Measurements from ENCODE around the gene SPPL2C.

The SPPL2C gene, protein sequence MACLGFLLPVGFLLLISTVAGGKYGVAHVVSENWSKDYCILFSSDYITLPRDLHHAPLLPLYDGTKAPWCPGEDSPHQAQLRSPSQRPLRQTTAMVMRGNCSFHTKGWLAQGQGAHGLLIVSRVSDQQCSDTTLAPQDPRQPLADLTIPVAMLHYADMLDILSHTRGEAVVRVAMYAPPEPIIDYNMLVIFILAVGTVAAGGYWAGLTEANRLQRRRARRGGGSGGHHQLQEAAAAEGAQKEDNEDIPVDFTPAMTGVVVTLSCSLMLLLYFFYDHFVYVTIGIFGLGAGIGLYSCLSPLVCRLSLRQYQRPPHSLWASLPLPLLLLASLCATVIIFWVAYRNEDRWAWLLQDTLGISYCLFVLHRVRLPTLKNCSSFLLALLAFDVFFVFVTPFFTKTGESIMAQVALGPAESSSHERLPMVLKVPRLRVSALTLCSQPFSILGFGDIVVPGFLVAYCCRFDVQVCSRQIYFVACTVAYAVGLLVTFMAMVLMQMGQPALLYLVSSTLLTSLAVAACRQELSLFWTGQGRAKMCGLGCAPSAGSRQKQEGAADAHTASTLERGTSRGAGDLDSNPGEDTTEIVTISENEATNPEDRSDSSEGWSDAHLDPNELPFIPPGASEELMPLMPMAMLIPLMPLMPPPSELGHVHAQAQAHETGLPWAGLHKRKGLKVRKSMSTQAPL

GRCh38 chr17:45844695-45845375, at the start of gene SPPL2C:
Gene SPPL2C, plus strand, starts transcription at chr17:45844881. Its CDS starts 26 bp downstream, at chr17:45844907.
- Histone ChIP-seq H3K9ac (ENCODE audit: low read depth, low read length) (no peak within 1 kb of the TSS), H3K36me3 (ENCODE audit: insufficient read depth, low read length) (no peaks in the 10 kb centered on the region), H3K9me3 (ENCODE audit: control insufficient read depth, insufficient read depth, low read length) (no peaks in the 10 kb centered on the region), H3K4me1 (ENCODE audit: insufficient read depth, low read length) (no peaks in the 10 kb centered on the region)

- H3K36me3 ChIP-seq (ENCODE audit: insufficient read depth, low read length) = no peaks in the 10 kb centered on the region
- no peaks in the 10 kb centered on the region for H3K9me3 ChIP-seq (ENCODE audit: control insufficient read depth, insufficient read depth, low read length)
- no peaks in the 10 kb centered on the region for H3K4me1 ChIP-seq (ENCODE audit: insufficient read depth, low read length)
- no peak overlapping the region for H3K9ac ChIP-seq (ENCODE audit: low read depth, low read length)
Measured at GRCh38 chr17:45800816-45801215, 43.9 kb upstream of the SPPL2C start.

- no peaks in the 10 kb centered on the region for H3K4me1 ChIP-seq (ENCODE audit: insufficient read depth, low read length)
- H3K9me3 ChIP-seq (ENCODE audit: control insufficient read depth, insufficient read depth, low read length) = no peaks in the 10 kb centered on the region
- no peak overlapping the region for H3K9ac ChIP-seq (ENCODE audit: low read depth, low read length)
- no peaks in the 10 kb centered on the region for H3K36me3 ChIP-seq (ENCODE audit: insufficient read depth, low read length)
Measured at GRCh38 chr17:45801421-45801820, 43.3 kb upstream of the SPPL2C start.

- Histone ChIP-seq H3K9ac (ENCODE audit: low read depth, low read length) (no peak overlapping the region), H3K9me3 (ENCODE audit: control insufficient read depth, insufficient read depth, low read length) (no peaks in the 10 kb centered on the region), H3K36me3 (ENCODE audit: insufficient read depth, low read length) (no peaks in the 10 kb centered on the region), H3K4me1 (ENCODE audit: insufficient read depth, low read length) (peaks cover 15% of the 10 kb centered on the region; the same call in 1 of the 2 replicates)
Measured at GRCh38 chr17:45808845-45809244, 35.8 kb upstream of the SPPL2C start.

DNA sequence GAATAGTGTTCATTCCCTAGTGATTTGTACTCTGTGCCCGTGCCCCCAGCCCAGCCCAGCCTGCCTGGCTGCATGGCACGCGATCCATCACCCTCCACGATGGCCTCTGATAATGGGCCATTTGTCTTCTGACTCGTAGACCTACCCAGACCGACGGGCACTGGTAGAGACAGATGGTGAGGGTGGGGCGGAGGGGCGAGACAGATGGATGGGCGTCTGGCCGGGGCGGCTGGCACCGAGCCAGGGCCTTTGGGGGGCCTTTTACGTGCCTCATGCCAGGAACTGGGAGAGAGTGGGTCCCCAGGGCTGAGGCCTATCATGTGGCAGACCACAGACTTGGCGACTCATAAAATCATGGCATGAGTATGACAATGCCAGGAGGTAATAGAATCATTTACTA, 35.2 kb upstream of the SPPL2C start:
- Histone ChIP-seq H3K4me1 (ENCODE audit: insufficient read depth, low read length) (peaks cover 15% of the 10 kb centered on the region; the same call in 1 of the 2 replicates), H3K9me3 (ENCODE audit: control insufficient read depth, insufficient read depth, low read length) (no peaks in the 10 kb centered on the region), H3K36me3 (ENCODE audit: insufficient read depth, low read length) (no peaks in the 10 kb centered on the region), H3K9ac (ENCODE audit: low read depth, low read length) (no peak overlapping the region)

- no peaks in the 10 kb centered on the region for H3K9me3 ChIP-seq (ENCODE audit: control insufficient read depth, insufficient read depth, low read length)
- peaks cover 13% of the 10 kb centered on the region; the same call in 1 of the 2 replicates for H3K4me1 ChIP-seq (ENCODE audit: insufficient read depth, low read length)
- H3K9ac ChIP-seq (ENCODE audit: low read depth, low read length) = no peak overlapping the region
- H3K36me3 ChIP-seq (ENCODE audit: insufficient read depth, low read length) = no peaks in the 10 kb centered on the region
Measured at GRCh38 chr17:45812102-45812501, 32.6 kb upstream of the SPPL2C start.

DNA sequence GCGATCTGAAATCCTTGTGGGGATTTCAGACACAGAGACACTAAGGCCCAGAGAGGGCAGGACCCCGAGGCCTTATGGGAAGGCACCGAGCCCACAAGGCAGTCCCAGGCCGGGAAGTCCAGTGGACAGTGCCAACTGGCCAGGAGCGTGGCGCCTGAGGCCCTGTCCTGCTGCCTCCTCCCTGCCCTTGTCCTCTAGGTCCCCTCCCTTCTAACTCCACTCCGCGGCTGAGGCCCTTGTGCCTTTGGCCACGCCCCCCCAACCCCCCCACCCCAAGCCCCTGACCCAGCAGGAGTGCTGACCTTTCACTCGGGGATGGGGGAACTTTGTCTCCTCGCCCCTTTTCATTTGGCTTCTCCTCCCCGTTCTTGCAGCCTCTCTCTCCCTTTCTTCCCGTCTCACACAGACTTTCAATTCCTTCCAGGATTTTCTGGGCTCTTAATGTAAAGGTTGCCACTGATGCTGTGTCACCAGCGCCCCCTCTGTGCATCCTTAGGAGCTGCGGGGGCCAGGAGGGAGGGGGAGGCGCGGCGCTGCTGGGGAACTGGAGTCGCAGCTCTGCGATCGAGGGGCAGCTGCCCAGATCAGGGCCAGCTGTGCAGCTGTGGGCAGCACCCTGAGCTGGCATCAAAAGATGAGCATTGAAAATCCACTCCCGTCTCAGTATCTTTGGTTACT, 31.5 kb upstream of the SPPL2C start:
- peak overlapping the region; percentile 12; the same call in 1 of the 2 replicates for H3K9ac ChIP-seq (ENCODE audit: low read depth, low read length)
- H3K36me3 ChIP-seq (ENCODE audit: insufficient read depth, low read length) = no peaks in the 10 kb centered on the region
- H3K4me1 ChIP-seq (ENCODE audit: insufficient read depth, low read length) = peaks cover 12% of the 10 kb centered on the region; the same call in 1 of the 2 replicates
- H3K9me3 ChIP-seq (ENCODE audit: control insufficient read depth, insufficient read depth, low read length) = no peaks in the 10 kb centered on the region

DNA sequence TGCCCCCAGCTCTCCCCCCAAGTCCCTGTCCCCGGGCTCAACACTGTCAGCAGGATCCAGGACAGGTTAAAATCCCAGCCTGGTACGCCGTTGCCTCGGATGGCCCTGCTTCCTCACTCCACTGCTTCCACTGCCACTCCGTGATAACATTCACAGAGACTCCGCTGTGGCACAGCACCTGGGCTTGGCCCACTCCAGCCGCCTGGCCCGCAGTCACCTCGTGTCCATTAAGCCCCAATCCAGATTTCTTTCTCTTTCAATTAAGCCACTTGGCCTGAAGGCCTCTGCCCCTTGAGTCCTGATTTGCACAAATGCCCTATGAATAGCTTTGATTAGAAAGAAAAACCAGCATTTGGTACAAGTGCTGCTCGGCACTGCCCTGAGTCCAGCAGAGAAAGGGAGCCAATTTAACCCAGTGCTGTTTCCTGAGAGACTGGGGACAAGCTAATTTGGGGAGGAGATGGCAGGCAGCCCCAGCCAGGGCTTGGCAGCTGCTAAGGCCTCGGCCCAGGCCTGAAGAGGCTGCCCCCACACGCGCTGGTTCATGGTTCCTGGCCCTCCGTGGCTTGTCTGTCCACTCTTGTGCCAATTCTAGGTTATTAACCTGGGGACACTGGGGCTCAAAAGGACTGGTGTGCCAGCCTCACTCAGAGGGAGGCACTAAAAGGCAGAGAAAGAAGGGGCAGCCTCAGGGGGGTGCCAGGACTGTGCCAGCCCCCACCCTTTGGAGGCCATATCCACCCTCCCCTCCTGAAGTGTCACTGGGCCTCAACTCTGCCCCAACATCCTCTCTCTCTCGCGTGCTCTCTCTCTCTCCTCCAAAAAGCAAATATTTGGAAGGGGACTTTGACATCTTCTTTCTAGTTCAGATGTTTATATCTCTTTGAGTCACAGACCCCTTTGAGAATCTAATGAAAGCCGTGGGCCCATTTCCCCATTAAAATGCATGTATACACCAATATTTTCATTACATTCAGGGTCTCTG, 29.8 kb upstream of the SPPL2C start:
- Histone ChIP-seq H3K9me3 (ENCODE audit: control insufficient read depth, insufficient read depth, low read length) (no peaks in the 10 kb centered on the region), H3K36me3 (ENCODE audit: insufficient read depth, low read length) (no peaks in the 10 kb centered on the region), H3K4me1 (ENCODE audit: insufficient read depth, low read length) (peaks cover 12% of the 10 kb centered on the region; the same call in 1 of the 2 replicates), H3K9ac (ENCODE audit: low read depth, low read length) (no peak overlapping the region)

- Histone ChIP-seq H3K9me3 (ENCODE audit: control insufficient read depth, insufficient read depth, low read length) (no peaks in the 10 kb centered on the region), H3K9ac (ENCODE audit: low read depth, low read length) (no peak overlapping the region), H3K36me3 (ENCODE audit: insufficient read depth, low read length) (no peaks in the 10 kb centered on the region), H3K4me1 (ENCODE audit: insufficient read depth, low read length) (peaks cover 12% of the 10 kb centered on the region; the same call in 1 of the 2 replicates)
Measured at GRCh38 chr17:45815752-45816151, 28.9 kb upstream of the SPPL2C start.

DNA sequence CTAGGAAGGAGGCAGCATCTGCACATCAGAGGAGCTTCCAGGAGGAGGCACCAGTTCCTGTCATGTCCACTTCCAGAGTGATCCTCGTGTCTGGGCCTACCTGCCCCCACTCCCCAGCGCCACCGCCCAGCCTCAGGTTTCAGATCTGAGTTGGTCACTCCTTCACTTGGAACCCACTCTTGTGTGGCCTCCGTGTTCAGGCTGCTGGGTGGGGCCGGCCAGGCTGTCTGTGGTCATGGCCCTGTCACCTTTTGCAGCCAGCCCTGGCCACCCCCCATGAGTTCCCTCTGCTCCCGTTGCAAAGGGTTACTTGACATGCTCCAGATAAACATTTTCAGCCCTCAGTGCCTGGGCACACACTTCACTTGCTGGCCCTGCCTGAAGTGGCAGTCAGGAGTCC, 26.6 kb upstream of the SPPL2C start:
- no peaks in the 10 kb centered on the region for H3K36me3 ChIP-seq (ENCODE audit: insufficient read depth, low read length)
- no peak overlapping the region for H3K9ac ChIP-seq (ENCODE audit: low read depth, low read length)
- no peaks in the 10 kb centered on the region for H3K9me3 ChIP-seq (ENCODE audit: control insufficient read depth, insufficient read depth, low read length)
- peaks cover 4% of the 10 kb centered on the region; the same call in 1 of the 2 replicates for H3K4me1 ChIP-seq (ENCODE audit: insufficient read depth, low read length)

- no peaks in the 10 kb centered on the region for H3K36me3 ChIP-seq (ENCODE audit: insufficient read depth, low read length)
Measured at GRCh38 chr17:45818699-45819098, 26.0 kb upstream of the SPPL2C start.

DNA sequence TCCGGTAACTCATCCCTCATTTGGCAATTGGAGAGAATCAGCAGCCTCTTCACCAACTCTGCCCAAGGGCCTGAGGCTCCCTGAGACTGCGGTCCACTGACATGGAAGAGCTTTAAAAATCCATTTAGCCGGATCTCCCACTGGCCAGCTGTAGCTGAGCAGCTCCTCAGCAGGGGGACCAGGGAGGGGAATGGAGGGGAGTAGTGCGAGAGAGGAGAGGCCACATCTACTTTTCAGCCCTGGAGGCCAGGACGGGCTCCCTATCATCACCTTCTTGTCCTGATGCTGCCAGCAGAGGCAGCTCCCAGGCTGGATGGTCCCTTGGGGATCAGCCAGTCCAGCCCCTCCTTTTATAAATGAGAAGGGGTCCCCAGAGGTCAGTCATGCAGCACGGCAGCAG, 25.0 kb upstream of the SPPL2C start:
- no peaks in the 10 kb centered on the region for H3K9me3 ChIP-seq (ENCODE audit: control insufficient read depth, insufficient read depth, low read length)
- peaks cover 7% of the 10 kb centered on the region; the same call in 1 of the 2 replicates for H3K4me1 ChIP-seq (ENCODE audit: insufficient read depth, low read length)
- no peak overlapping the region for H3K9ac ChIP-seq (ENCODE audit: low read depth, low read length)
- H3K36me3 ChIP-seq (ENCODE audit: insufficient read depth, low read length) = no peaks in the 10 kb centered on the region

More at GRCh38 chr17:45818699-45819098, 26.0 kb upstream of the SPPL2C start:
- no peaks in the 10 kb centered on the region for H3K9me3 ChIP-seq (ENCODE audit: control insufficient read depth, insufficient read depth, low read length)
- peaks cover 5% of the 10 kb centered on the region; the same call in 1 of the 2 replicates for H3K4me1 ChIP-seq (ENCODE audit: insufficient read depth, low read length)
- no peak overlapping the region for H3K9ac ChIP-seq (ENCODE audit: low read depth, low read length)

Data from ES-I3 (cell line).